Measurements from ENCODE around the gene PPIG.
"Not testable (repeated sequence)": the region's sequence is repeated elsewhere in the genome, so short reads cannot be mapped to it uniquely, and the experiment has no call there.

PPIG gene

GRCh38 chr2:169596546-169596945 is 12.4 kb downstream of the PPIG start:
- not testable (repeated sequence) for DNase-seq

GRCh38 chr2:169598982-169599381 is 14.8 kb downstream of the PPIG start:
- DNase-seq = no peak

GRCh38 chr2:169599568-169599967 is 15.4 kb downstream of the PPIG start:
- DNase-seq = no peak

- DNase-seq = no peak
Measured at GRCh38 chr2:169609264-169609663, 25.1 kb downstream of the PPIG start.

GRCh38 chr2:169613876-169614275 is 29.7 kb downstream of the PPIG start:
- DNase-seq = no peak

- DNase-seq = not testable (repeated sequence)
Measured at GRCh38 chr2:169615982-169616381, 31.8 kb downstream of the PPIG start.

GRCh38 chr2:169619946-169620345 is 35.8 kb downstream of the PPIG start:
- no peak for DNase-seq

- DNase-seq = no peak
Measured at GRCh38 chr2:169620509-169620908, 36.4 kb downstream of the PPIG start.

- DNase-seq = no peak
Measured at GRCh38 chr2:169623235-169623634, 39.1 kb downstream of the PPIG start.

GRCh38 chr2:169625781-169626180 is 41.6 kb downstream of the PPIG start:
- DNase-seq = no peak

- no peak for DNase-seq
Measured at GRCh38 chr2:169636440-169637097, 52.4 kb downstream of the PPIG start.

- no peak for DNase-seq
Measured at GRCh38 chr2:169637620-169638019, 53.5 kb downstream of the PPIG start.

- no peak for DNase-seq
Measured at GRCh38 chr2:169640104-169640503, 56.0 kb downstream of the PPIG start.

GRCh38 chr2:169641464-169641863 is 57.3 kb downstream of the PPIG start:
- no peak for DNase-seq

- DNase-seq = no peak
Measured at GRCh38 chr2:169644173-169644572, 60.0 kb downstream of the PPIG start.

GRCh38 chr2:169647496-169647895 is 63.3 kb downstream of the PPIG start:
- DNase-seq = no peak

GRCh38 chr2:169649278-169649677 is 65.1 kb downstream of the PPIG start:
- DNase-seq = no peak

- DNase-seq = no peak
Measured at GRCh38 chr2:169653636-169654035, 69.5 kb downstream of the PPIG start.

GRCh38 chr2:169656164-169656563 is 72.0 kb downstream of the PPIG start:
- DNase-seq = no peak

- no peak for DNase-seq
Measured at GRCh38 chr2:169658877-169659276, 74.7 kb downstream of the PPIG start.

GRCh38 chr2:169659320-169659719 is 75.2 kb downstream of the PPIG start:
- DNase-seq = no peak

GRCh38 chr2:169661265-169661664 is 77.1 kb downstream of the PPIG start:
- DNase-seq = no peak

GRCh38 chr2:169662744-169663143 is 78.6 kb downstream of the PPIG start:
- no peak for DNase-seq

GRCh38 chr2:169663247-169663646 is 79.1 kb downstream of the PPIG start:
- DNase-seq = no peak

- DNase-seq = no peak
Measured at GRCh38 chr2:169664600-169664977, 80.4 kb downstream of the PPIG start.

Measured in SIG-M5 (cell line).